Measurements from ENCODE around the gene TCF7L2.

GRCh38 chr10:113180401-113181154 is 230.5 kb downstream of the TCF7L2 start:
- TF ChIP-seq CTCF (IDR thresholded peaks at IDR 0.05; ENCODE audit: low read length) (no peak), EZH2 (IDR thresholded peaks at IDR 0.05; ENCODE audit: borderline replicate concordance, low read length) (no peak)
